Stimulated activated CD8-positive, alpha-beta memory T cell treated with anti-CD3 and anti-CD28 coated beads, Interleukin-12 subunit alpha, Interleukin-12 subunit beta, amount 100 ng/mL, for 1 hour (primary cell): ENCODE results near the gene ME3.

Experiments used
- DNase-seq: peaks from one replicate; pipeline ENCODE4 v3.0.0-alpha.2; 2020; ENCODE audit warnings: low read depth

The ME3 gene

GRCh38 chr11:86692746-86693145, 20.3 kb upstream of the ME3 start:
- no peak for DNase-seq

GRCh38 chr11:86692317-86692716, 19.9 kb upstream of the ME3 start:
- no peak for DNase-seq

GRCh38 chr11:86688398-86689179, 16.2 kb upstream of the ME3 start:
- no peak for DNase-seq

GRCh38 chr11:86687185-86687778, 14.9 kb upstream of the ME3 start:
- no peak for DNase-seq

GRCh38 chr11:86686531-86686930, 14.1 kb upstream of the ME3 start:
- DNase-seq = no peak

- no peak for DNase-seq
Observed at GRCh38 chr11:86681483-86681756, 9.0 kb upstream of the ME3 start.

- DNase-seq = no peak
Observed at GRCh38 chr11:86680716-86681482, 8.5 kb upstream of the ME3 start.

GRCh38 chr11:86678823-86679222, 6.4 kb upstream of the ME3 start:
- DNase-seq = no peak

- DNase-seq = no peak
Observed at GRCh38 chr11:86678296-86678695, 5.9 kb upstream of the ME3 start.

GRCh38 chr11:86676533-86677154, 4.2 kb upstream of the ME3 start:
- no peak for DNase-seq

- no peak for DNase-seq
Observed at GRCh38 chr11:86676010-86676409, 3.6 kb upstream of the ME3 start.

- DNase-seq = no peak
Observed at GRCh38 chr11:86675017-86675416, 2.6 kb upstream of the ME3 start.

GRCh38 chr11:86673872-86674750, 1.7 kb upstream of the ME3 start:
- no peak for DNase-seq

GRCh38 chr11:86673055-86673843, 833 bp upstream of the ME3 start:
- DNase-seq = no peak

- no peak for DNase-seq
Observed at GRCh38 chr11:86671531-86672006, 847 bp downstream of the ME3 start.

- DNase-seq = no peak
Observed at GRCh38 chr11:86670911-86671310, 1.5 kb downstream of the ME3 start.

GRCh38 chr11:86670181-86670580, 2.2 kb downstream of the ME3 start:
- no peak for DNase-seq

GRCh38 chr11:86669424-86669823, 3.0 kb downstream of the ME3 start:
- no peak for DNase-seq

- DNase-seq = no peak
Observed at GRCh38 chr11:86668929-86669328, 3.5 kb downstream of the ME3 start.

GRCh38 chr11:86666193-86666592, 6.2 kb downstream of the ME3 start:
- DNase-seq = no peak

GRCh38 chr11:86664930-86665329, 7.5 kb downstream of the ME3 start:
- DNase-seq = no peak
